Upper lobe of left lung (tissue), 4 donors: Measurements from ENCODE around the gene EHMT1.

Experiments
- CTCF ChIP-seq, 6 experiments: fragments of 450-650 bp in 4 of 6; fragments of 200-600 bp in 2 of 6; sonication (generic) in 2 of 6; IDR thresholded peaks; one replicate each; pipeline ENCODE4 v1.5.1; 2016 to 2019; ENCODE audit warnings: antibody characterized with exemption in 6 of 6
- EP300 ChIP-seq, 4 donors: sonication (generic); formaldehyde crosslinking; IDR thresholded peaks; one replicate each; pipeline ENCODE4 v1.5.1; 2017; ENCODE audit warnings: antibody characterized with exemption in 4 of 4, control low read depth in 2 of 4
- POLR2A ChIP-seq, 4 donors: fragments of 450-650 bp; IDR thresholded peaks; one replicate each; pipeline ENCODE4 v1.5.1; 2016 to 2017; ENCODE audit warnings: antibody characterized with exemption in 4 of 4, mild to moderate bottlenecking in 2 of 4
- POLR2AphosphoS5 ChIP-seq, 2 donors: sonication (generic); formaldehyde crosslinking; IDR thresholded peaks; one replicate each; pipeline ENCODE4 v1.5.1; 2017; ENCODE audit warnings: antibody characterized with exemption in 2 of 2

GRCh38 chr9:137816531-137817235, 197.9 kb downstream of the EHMT1 start:
- TF ChIP-seq POLR2A (IDR thresholded peaks at IDR 0.05) = no peak
- TF ChIP-seq CTCF (IDR thresholded peaks at IDR 0.05) = no peak
- TF ChIP-seq EP300 (IDR thresholded peaks at IDR 0.05) = no peak
- TF ChIP-seq POLR2AphosphoS5 (IDR thresholded peaks at IDR 0.05) = no peak
